Trophoblast cell (in vitro differentiated cells and primary cell): ENCODE results near the gene NLRP3.

ENCODE experiments used
- DNase-seq, 2 donors: peaks; one replicate each; pipeline ENCODE4 v3.0.0-alpha.2; 2016
- H2AFZ ChIP-seq: 2 replicates; pipeline ENCODE4 v1.6.1; 2013; ENCODE audit warnings: low read length, moderate library complexity, mild to moderate bottlenecking; ENCODE audit not compliant: insufficient read depth, poor library complexity
- H2AK5ac ChIP-seq: 2 replicates; pipeline ENCODE4 v1.6.1; 2013; ENCODE audit warnings: mild to moderate bottlenecking, low read length
- H2BK120ac ChIP-seq: 2 replicates; pipeline ENCODE4 v1.6.1; 2013; ENCODE audit warnings: low read length, mild to moderate bottlenecking, moderate library complexity; ENCODE audit not compliant: insufficient read depth, poor library complexity
- H2BK12ac ChIP-seq: 2 replicates; pipeline ENCODE4 v1.6.1; 2013; ENCODE audit warnings: mild to moderate bottlenecking, low read length, moderate library complexity
- H2BK5ac ChIP-seq: 2 replicates; pipeline ENCODE4 v1.6.1; 2013; ENCODE audit warnings: low read length, low read depth, moderate library complexity, mild to moderate bottlenecking; ENCODE audit not compliant: poor library complexity
- H3K14ac ChIP-seq: 2 replicates; pipeline ENCODE4 v1.6.1; 2013; ENCODE audit warnings: mild to moderate bottlenecking, low read length
- H3K18ac ChIP-seq: 2 replicates; pipeline ENCODE4 v1.6.1; 2013; ENCODE audit warnings: mild to moderate bottlenecking, low read length
- H3K23ac ChIP-seq: 2 replicates; pipeline ENCODE4 v1.6.1; 2013; ENCODE audit warnings: low read length
- H3K27ac ChIP-seq: 2 replicates; pipeline ENCODE4 v1.5.1; 2013; ENCODE audit warnings: low read depth, mild to moderate bottlenecking, inconsistent platforms, low read length, moderate library complexity
- H3K27me3 ChIP-seq: 2 replicates; pipeline ENCODE4 v1.6.1; 2013; ENCODE audit warnings: inconsistent platforms, mild to moderate bottlenecking, low read length, moderate library complexity; ENCODE audit not compliant: insufficient read depth
- H3K36me3 ChIP-seq, 2 experiments: 1 replicate in 1 of 2; 2 replicates in 1 of 2; pipeline ENCODE4 v1.6.1; 2013; ENCODE audit warnings: low read length in 2 of 2, mild to moderate bottlenecking in 2 of 2, moderate library complexity in 1 of 2; ENCODE audit not compliant: insufficient read depth in 2 of 2, control insufficient read depth in 1 of 2
- H3K4ac ChIP-seq: 2 replicates; pipeline ENCODE4 v1.6.1; 2013; ENCODE audit warnings: low read depth, mild to moderate bottlenecking, low read length, moderate library complexity
- H3K4me1 ChIP-seq, 2 experiments: 1 replicate in 1 of 2; 2 replicates in 1 of 2; pipeline ENCODE4 v1.6.1; 2013; ENCODE audit warnings: low read length in 2 of 2, mild to moderate bottlenecking in 2 of 2, moderate library complexity in 1 of 2; ENCODE audit not compliant: insufficient read depth in 2 of 2, control insufficient read depth in 1 of 2
- H3K4me2 ChIP-seq: 2 replicates; pipeline ENCODE4 v1.6.1; 2013; ENCODE audit warnings: inconsistent platforms, mild to moderate bottlenecking, low read length, moderate library complexity
- H3K4me3 ChIP-seq: 2 replicates; pipeline ENCODE4 v1.5.1; 2013; ENCODE audit warnings: mild to moderate bottlenecking, low read depth, low read length, inconsistent platforms
- H3K79me1 ChIP-seq: one replicate; pipeline ENCODE4 v1.6.1; 2013; ENCODE audit warnings: low read length
- H3K79me2 ChIP-seq: 2 replicates; pipeline ENCODE4 v1.6.1; 2013; ENCODE audit warnings: low read length, mild to moderate bottlenecking; ENCODE audit not compliant: control insufficient read depth, insufficient read depth, poor library complexity
- H3K9ac ChIP-seq: 2 replicates; pipeline ENCODE4 v1.6.1; 2013; ENCODE audit warnings: mild to moderate bottlenecking, low read length
- H3K9me3 ChIP-seq: 2 replicates; pipeline ENCODE4 v1.6.1; 2013; ENCODE audit warnings: low read depth, mild to moderate bottlenecking, control low read depth, inconsistent platforms, low read length; ENCODE audit not compliant: insufficient read depth
- H4K12ac ChIP-seq: 2 replicates; pipeline ENCODE4 v1.6.1; 2013; ENCODE audit warnings: low read depth, mild to moderate bottlenecking, low read length, moderate library complexity
- H4K8ac ChIP-seq: 2 replicates; pipeline ENCODE4 v1.6.1; 2013; ENCODE audit warnings: low read depth, mild to moderate bottlenecking, low read length, moderate library complexity
- H4K91ac ChIP-seq: one replicate; pipeline ENCODE4 v1.6.1; 2013; ENCODE audit warnings: low read depth, mild to moderate bottlenecking, low read length, moderate library complexity
- WGBS: extraction: QIAGEN DNeasy Blood & Tissue Kit; methylation state at CpG from one replicate; pipeline ENCODE4 v1.1.7; 2013; ENCODE audit warnings: missing lambda C conversion rate; ENCODE audit not compliant: insufficient read length, insufficient coverage; ENCODE audit errors: extremely low coverage; 5-methylcytosine and 5-hydroxymethylcytosine counted together

The NLRP3 gene

GRCh38 chr1:247421074-247421473 is 5.1 kb downstream of the NLRP3 start:
- Histone ChIP-seq H3K27me3 (no peaks in the 10 kb centered on the region), H3K14ac (no peak overlapping the region), H3K4me1 (peaks cover 14 to 20% of the 10 kb centered on the region in 2 experiments), H2BK5ac (no peak overlapping the region), H4K12ac (no peak overlapping the region), H4K8ac (no peak overlapping the region), H3K18ac (no peak overlapping the region), H3K36me3 (peaks cover 0 to 3% of the 10 kb centered on the region in 2 experiments), H3K27ac (no peak overlapping the region), H3K4ac (no peak overlapping the region), H3K23ac (no peak overlapping the region), H3K9ac (no peak overlapping the region), H4K91ac (no peak overlapping the region), H3K9me3 (no peaks in the 10 kb centered on the region), H2AFZ (no peak overlapping the region), H3K79me2 (no peaks in the 10 kb centered on the region), H3K79me1 (peaks cover 10% of the 10 kb centered on the region), H2BK120ac (no peak overlapping the region), H2AK5ac (no peak overlapping the region), H2BK12ac (no peak overlapping the region), H3K4me2 (no peak overlapping the region), H3K4me3 (no peak overlapping the region)
- whole genome bisulfite sequencing = no CpG with 5 or more reads among the region's 2 CpGs
- no peak for DNase-seq

DNA sequence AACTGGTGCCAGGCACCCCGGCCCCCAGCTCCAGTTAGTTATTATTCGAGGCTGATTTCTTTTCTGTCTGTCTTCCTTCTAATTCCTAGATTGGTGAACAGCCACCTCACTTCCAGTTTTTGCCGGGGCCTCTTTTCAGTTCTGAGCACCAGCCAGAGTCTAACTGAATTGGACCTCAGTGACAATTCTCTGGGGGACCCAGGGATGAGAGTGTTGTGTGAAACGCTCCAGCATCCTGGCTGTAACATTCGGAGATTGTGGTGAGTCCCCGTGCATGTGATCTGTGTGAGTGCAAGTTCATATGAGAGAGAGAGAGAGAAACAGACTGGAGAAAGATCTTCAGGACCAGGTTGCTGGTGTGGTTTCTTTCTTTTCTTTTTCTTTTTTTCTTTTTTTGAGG is 13.5 kb downstream of the NLRP3 start:
- no peak overlapping the region for H2BK12ac ChIP-seq
- H3K9ac ChIP-seq = no peak overlapping the region
- no peaks in the 10 kb centered on the region for H3K36me3 ChIP-seq
- H3K79me2 ChIP-seq = no peaks in the 10 kb centered on the region
- H3K4me1 ChIP-seq = peaks cover 5 to 10% of the 10 kb centered on the region in 2 experiments
- H3K9me3 ChIP-seq = no peaks in the 10 kb centered on the region
- WGBS = no CpG with 5 or more reads among the region's 6 CpGs
- H3K27me3 ChIP-seq = no peaks in the 10 kb centered on the region
- H3K18ac ChIP-seq = no peak overlapping the region
- no peak overlapping the region for H3K4me3 ChIP-seq
- no peak overlapping the region for H4K8ac ChIP-seq
- no peak for DNase-seq
- no peak overlapping the region for H3K23ac ChIP-seq
- H2BK120ac ChIP-seq = no peak overlapping the region
- no peak overlapping the region for H3K4me2 ChIP-seq
- no peak overlapping the region for H4K91ac ChIP-seq
- H3K14ac ChIP-seq = no peak overlapping the region
- H3K79me1 ChIP-seq = peaks cover under 1% of the 10 kb centered on the region
- H2AFZ ChIP-seq = no peak overlapping the region
- no peak overlapping the region for H3K4ac ChIP-seq
- H2BK5ac ChIP-seq = no peak overlapping the region
- no peak overlapping the region for H3K27ac ChIP-seq
- H4K12ac ChIP-seq = no peak overlapping the region
- no peak overlapping the region for H2AK5ac ChIP-seq

- Histone ChIP-seq H3K14ac (no peak overlapping the region), H3K79me1 (no peaks in the 10 kb centered on the region), H3K4me2 (no peak overlapping the region), H2BK120ac (no peak overlapping the region), H4K91ac (no peak overlapping the region), H3K79me2 (no peaks in the 10 kb centered on the region), H3K36me3 (no peaks in the 10 kb centered on the region), H2BK12ac (no peak overlapping the region), H2AFZ (no peak overlapping the region), H3K9me3 (no peaks in the 10 kb centered on the region), H3K18ac (no peak overlapping the region), H3K4me1 (peaks cover 0 to under 1% of the 10 kb centered on the region in 2 experiments), H4K8ac (no peak overlapping the region), H2BK5ac (no peak overlapping the region), H3K27me3 (no peaks in the 10 kb centered on the region), H3K4me3 (no peak overlapping the region), H3K9ac (no peak overlapping the region), H2AK5ac (no peak overlapping the region), H3K23ac (no peak overlapping the region), H3K4ac (no peak overlapping the region), H3K27ac (no peak overlapping the region), H4K12ac (no peak overlapping the region)
- WGBS = no CpG with 5 or more reads among the region's 1 CpG
- DNase-seq = no peak
Measured at GRCh38 chr1:247430434-247430833, 14.5 kb downstream of the NLRP3 start.

GRCh38 chr1:247431643-247432042 is 15.7 kb downstream of the NLRP3 start:
- no CpG with 5 or more reads among the region's 9 CpGs for WGBS
- no peak for DNase-seq

More at GRCh38 chr1:247431643-247432042, 15.7 kb downstream of the NLRP3 start:
- H3K79me1 ChIP-seq = no peaks in the 10 kb centered on the region
- H2AFZ ChIP-seq = no peak overlapping the region
- H3K9me3 ChIP-seq = no peaks in the 10 kb centered on the region
- H4K12ac ChIP-seq = no peak overlapping the region
- no peak overlapping the region for H3K27ac ChIP-seq
- H3K23ac ChIP-seq = no peak overlapping the region
- H4K8ac ChIP-seq = no peak overlapping the region
- H2BK120ac ChIP-seq = no peak overlapping the region
- no peak overlapping the region for H4K91ac ChIP-seq
- no peak overlapping the region for H2AK5ac ChIP-seq
- no peak overlapping the region for H2BK12ac ChIP-seq
- H3K27me3 ChIP-seq = no peaks in the 10 kb centered on the region
- H3K4ac ChIP-seq = no peak overlapping the region
- H3K9ac ChIP-seq = no peak overlapping the region
- H3K36me3 ChIP-seq = no peaks in the 10 kb centered on the region
- H3K18ac ChIP-seq = no peak overlapping the region
- no peaks in the 10 kb centered on the region for H3K4me1 ChIP-seq
- H3K79me2 ChIP-seq = no peaks in the 10 kb centered on the region
- no peak overlapping the region for H3K4me2 ChIP-seq
- no peak overlapping the region for H3K4me3 ChIP-seq
- no peak overlapping the region for H2BK5ac ChIP-seq
- no peak overlapping the region for H3K14ac ChIP-seq
